HEK293 (cell line): ENCODE results near the gene CCND1.

Experiments used
- CTCF ChIP-seq: fragments of 450-650 bp; formaldehyde crosslinking; IDR thresholded peaks from 2 replicates; pipeline ENCODE4 v1.5.1; 2016; ENCODE audit warnings: missing biosample characterization, missing genetic modification characterization
- REST ChIP-seq: fragments of 450-650 bp; formaldehyde crosslinking; IDR thresholded peaks from 2 replicates; pipeline ENCODE4 v1.5.1; 2016; ENCODE audit warnings: missing biosample characterization, missing genetic modification characterization
- TCF7L2 ChIP-seq: IDR thresholded peaks from 2 replicates; pipeline ENCODE4 v1.6.1; 2011; ENCODE audit warnings: low read depth, mild to moderate bottlenecking, inconsistent platforms, low read length, moderate library complexity, borderline replicate concordance
- YY1 ChIP-seq: fragments of 450-650 bp; formaldehyde crosslinking; IDR thresholded peaks from 2 replicates; pipeline ENCODE4 v1.5.1; 2018; ENCODE audit warnings: missing biosample characterization, missing genetic modification characterization
- ZEB2 ChIP-seq: fragments of 450-650 bp; formaldehyde crosslinking; IDR thresholded peaks from 2 replicates; pipeline ENCODE4 v1.5.1; 2016; ENCODE audit warnings: missing biosample characterization, missing genetic modification characterization
- ZFP41 ChIP-seq: fragments of 450-650 bp; formaldehyde crosslinking; IDR thresholded peaks from 2 replicates; pipeline ENCODE4 v1.5.1; 2016; ENCODE audit warnings: missing biosample characterization, missing genetic modification characterization, borderline replicate concordance
- ZNF138 ChIP-seq: fragments of 450-650 bp; formaldehyde crosslinking; IDR thresholded peaks from 2 replicates; pipeline ENCODE4 v1.5.1; 2016; ENCODE audit warnings: missing biosample characterization, missing genetic modification characterization, borderline replicate concordance
- ZNF394 ChIP-seq: fragments of 450-650 bp; formaldehyde crosslinking; IDR thresholded peaks from 2 replicates; pipeline ENCODE4 v1.5.1; 2016; ENCODE audit warnings: missing biosample characterization, missing genetic modification characterization, mild to moderate bottlenecking, moderate library complexity, borderline replicate concordance
- ZNF416 ChIP-seq: fragments of 450-650 bp; formaldehyde crosslinking; IDR thresholded peaks from 2 replicates; pipeline ENCODE4 v1.5.1; 2016; ENCODE audit warnings: missing biosample characterization, missing genetic modification characterization
- ZNF558 ChIP-seq: fragments of 450-650 bp; formaldehyde crosslinking; IDR thresholded peaks from 2 replicates; pipeline ENCODE4 v1.5.1; 2016; ENCODE audit warnings: missing biosample characterization, missing genetic modification characterization

GRCh38 chr11:69641681-69642548, 959 bp downstream of the CCND1 start:
- TF ChIP-seq ZEB2 (tag by site-specific recombination) = no peak
- no peak for TF ChIP-seq ZFP41 (tag by site-specific recombination)
- TF ChIP-seq CTCF (tag by site-specific recombination) = no peak
- TF ChIP-seq TCF7L2 = no peak
- TF ChIP-seq REST (tag by site-specific recombination) = no peak
- TF ChIP-seq ZNF558 (tag by site-specific recombination) = no peak
- TF ChIP-seq ZNF138 (tag by site-specific recombination) = no peak
- TF ChIP-seq ZNF394 (tag by site-specific recombination) = no peak
- no peak for TF ChIP-seq ZNF416
- no peak for TF ChIP-seq YY1 (tag by site-specific recombination)
